ENCODE measurements around the gene HS6ST2.

HS6ST2 gene

GRCh38 chrX:132689612-132690563 is 268.5 kb downstream of the HS6ST2 start:
- Histone ChIP-seq H3K4me3 (ENCODE audit: low read length) (no peak overlapping the region), H3K27me3 (ENCODE audit: insufficient read depth, low read length) (no peaks in the 10 kb centered on the region), H3K9me3 (ENCODE audit: insufficient read depth, low read depth, low read length) (no peaks in the 10 kb centered on the region), H3K27ac (ENCODE audit: low read length) (no peak overlapping the region), H3K9ac (ENCODE audit: low read depth, low read length) (no peak overlapping the region), H3K4me1 (ENCODE audit: insufficient read depth, low read length) (peaks cover 21% of the 10 kb centered on the region), H3K36me3 (ENCODE audit: insufficient read depth, low read depth, low read length) (no peaks in the 10 kb centered on the region)

- Histone ChIP-seq H3K9me3 (ENCODE audit: insufficient read depth, low read depth, low read length) (no peaks in the 10 kb centered on the region), H3K36me3 (ENCODE audit: insufficient read depth, low read depth, low read length) (no peaks in the 10 kb centered on the region), H3K9ac (ENCODE audit: low read depth, low read length) (no peak overlapping the region), H3K27me3 (ENCODE audit: insufficient read depth, low read length) (no peaks in the 10 kb centered on the region), H3K27ac (ENCODE audit: low read length) (no peak overlapping the region), H3K4me1 (ENCODE audit: insufficient read depth, low read length) (peaks cover 12% of the 10 kb centered on the region), H3K4me3 (ENCODE audit: low read length) (no peak overlapping the region)
Observed at GRCh38 chrX:132685276-132685675, 273.2 kb downstream of the HS6ST2 start.

GRCh38 chrX:132677233-132677716 is 281.2 kb downstream of the HS6ST2 start:
- H3K4me3 ChIP-seq (ENCODE audit: low read length): no peak overlapping the region
- H3K27ac ChIP-seq (ENCODE audit: low read length): no peak overlapping the region
- no peak overlapping the region for H3K9ac ChIP-seq (ENCODE audit: low read depth, low read length)
- H3K9me3 ChIP-seq (ENCODE audit: insufficient read depth, low read depth, low read length): no peaks in the 10 kb centered on the region
- H3K4me1 ChIP-seq (ENCODE audit: insufficient read depth, low read length): peaks cover 8% of the 10 kb centered on the region
- H3K27me3 ChIP-seq (ENCODE audit: insufficient read depth, low read length): peaks cover 45% of the 10 kb centered on the region
- no peaks in the 10 kb centered on the region for H3K36me3 ChIP-seq (ENCODE audit: insufficient read depth, low read depth, low read length)

- H3K9me3 ChIP-seq (ENCODE audit: insufficient read depth, low read depth, low read length): no peaks in the 10 kb centered on the region
- no peak overlapping the region for H3K4me3 ChIP-seq (ENCODE audit: low read length)
- H3K27ac ChIP-seq (ENCODE audit: low read length): no peak overlapping the region
- no peaks in the 10 kb centered on the region for H3K36me3 ChIP-seq (ENCODE audit: insufficient read depth, low read depth, low read length)
- H3K9ac ChIP-seq (ENCODE audit: low read depth, low read length): no peak overlapping the region
- peaks cover 12% of the 10 kb centered on the region for H3K4me1 ChIP-seq (ENCODE audit: insufficient read depth, low read length)
- peaks cover 51% of the 10 kb centered on the region for H3K27me3 ChIP-seq (ENCODE audit: insufficient read depth, low read length)
Observed at GRCh38 chrX:132676561-132677186, 281.8 kb downstream of the HS6ST2 start.

GRCh38 chrX:132676102-132676501 is 282.3 kb downstream of the HS6ST2 start:
- Histone ChIP-seq H3K27ac (ENCODE audit: low read length) (no peak overlapping the region), H3K9ac (ENCODE audit: low read depth, low read length) (no peak overlapping the region), H3K36me3 (ENCODE audit: insufficient read depth, low read depth, low read length) (no peaks in the 10 kb centered on the region), H3K4me1 (ENCODE audit: insufficient read depth, low read length) (peaks cover 14% of the 10 kb centered on the region), H3K4me3 (ENCODE audit: low read length) (no peak overlapping the region), H3K9me3 (ENCODE audit: insufficient read depth, low read depth, low read length) (no peaks in the 10 kb centered on the region), H3K27me3 (ENCODE audit: insufficient read depth, low read length) (peaks cover 54% of the 10 kb centered on the region)

- Histone ChIP-seq H3K9me3 (ENCODE audit: insufficient read depth, low read depth, low read length) (no peaks in the 10 kb centered on the region), H3K4me3 (ENCODE audit: low read length) (no peak overlapping the region), H3K27ac (ENCODE audit: low read length) (no peak overlapping the region), H3K27me3 (ENCODE audit: insufficient read depth, low read length) (peaks cover 82% of the 10 kb centered on the region), H3K4me1 (ENCODE audit: insufficient read depth, low read length) (peaks cover 14% of the 10 kb centered on the region), H3K9ac (ENCODE audit: low read depth, low read length) (no peak overlapping the region), H3K36me3 (ENCODE audit: insufficient read depth, low read depth, low read length) (no peaks in the 10 kb centered on the region)
Observed at GRCh38 chrX:132673331-132673730, 285.1 kb downstream of the HS6ST2 start.

- Histone ChIP-seq H3K9ac (ENCODE audit: low read depth, low read length) (no peak overlapping the region), H3K9me3 (ENCODE audit: insufficient read depth, low read depth, low read length) (no peaks in the 10 kb centered on the region), H3K36me3 (ENCODE audit: insufficient read depth, low read depth, low read length) (no peaks in the 10 kb centered on the region), H3K27me3 (ENCODE audit: insufficient read depth, low read length) (peaks cover 95% of the 10 kb centered on the region), H3K4me3 (ENCODE audit: low read length) (no peak overlapping the region), H3K4me1 (ENCODE audit: insufficient read depth, low read length) (peaks cover 14% of the 10 kb centered on the region), H3K27ac (ENCODE audit: low read length) (no peak overlapping the region)
Observed at GRCh38 chrX:132671229-132671641, 287.2 kb downstream of the HS6ST2 start.

GRCh38 chrX:132669142-132669541 is 289.3 kb downstream of the HS6ST2 start:
- peaks cover 78% of the 10 kb centered on the region for H3K27me3 ChIP-seq (ENCODE audit: insufficient read depth, low read length)

GRCh38 chrX:132668178-132668577 is 290.3 kb downstream of the HS6ST2 start:
- peaks cover 69% of the 10 kb centered on the region for H3K27me3 ChIP-seq (ENCODE audit: insufficient read depth, low read length)
- H3K9ac ChIP-seq (ENCODE audit: low read depth, low read length): no peak overlapping the region
- no peak overlapping the region for H3K27ac ChIP-seq (ENCODE audit: low read length)
- no peaks in the 10 kb centered on the region for H3K36me3 ChIP-seq (ENCODE audit: insufficient read depth, low read depth, low read length)
- H3K4me1 ChIP-seq (ENCODE audit: insufficient read depth, low read length): peaks cover 10% of the 10 kb centered on the region
- no peak overlapping the region for H3K4me3 ChIP-seq (ENCODE audit: low read length)
- no peaks in the 10 kb centered on the region for H3K9me3 ChIP-seq (ENCODE audit: insufficient read depth, low read depth, low read length)

More at GRCh38 chrX:132669142-132669541, 289.3 kb downstream of the HS6ST2 start:
- H3K9me3 ChIP-seq (ENCODE audit: insufficient read depth, low read depth, low read length): no peaks in the 10 kb centered on the region
- no peak overlapping the region for H3K9ac ChIP-seq (ENCODE audit: low read depth, low read length)
- H3K36me3 ChIP-seq (ENCODE audit: insufficient read depth, low read depth, low read length): no peaks in the 10 kb centered on the region
- H3K4me3 ChIP-seq (ENCODE audit: low read length): no peak overlapping the region
- H3K27ac ChIP-seq (ENCODE audit: low read length): no peak overlapping the region
- peaks cover 14% of the 10 kb centered on the region for H3K4me1 ChIP-seq (ENCODE audit: insufficient read depth, low read length)

- no peak overlapping the region for H3K9ac ChIP-seq (ENCODE audit: low read depth, low read length)
- H3K4me1 ChIP-seq (ENCODE audit: insufficient read depth, low read length): no peaks in the 10 kb centered on the region
- H3K36me3 ChIP-seq (ENCODE audit: insufficient read depth, low read depth, low read length): no peaks in the 10 kb centered on the region
- no peak overlapping the region for H3K27ac ChIP-seq (ENCODE audit: low read length)
- no peaks in the 10 kb centered on the region for H3K9me3 ChIP-seq (ENCODE audit: insufficient read depth, low read depth, low read length)
- H3K27me3 ChIP-seq (ENCODE audit: insufficient read depth, low read length): peaks cover 46% of the 10 kb centered on the region
- no peak overlapping the region for H3K4me3 ChIP-seq (ENCODE audit: low read length)
Observed at GRCh38 chrX:132665676-132666075, 292.8 kb downstream of the HS6ST2 start.

- no peak overlapping the region for H3K9ac ChIP-seq (ENCODE audit: low read depth, low read length)
- H3K4me3 ChIP-seq (ENCODE audit: low read length): no peak overlapping the region
- no peaks in the 10 kb centered on the region for H3K36me3 ChIP-seq (ENCODE audit: insufficient read depth, low read depth, low read length)
- no peak overlapping the region for H3K27ac ChIP-seq (ENCODE audit: low read length)
- no peaks in the 10 kb centered on the region for H3K4me1 ChIP-seq (ENCODE audit: insufficient read depth, low read length)
- H3K9me3 ChIP-seq (ENCODE audit: insufficient read depth, low read depth, low read length): no peaks in the 10 kb centered on the region
- H3K27me3 ChIP-seq (ENCODE audit: insufficient read depth, low read length): peaks cover 32% of the 10 kb centered on the region
Observed at GRCh38 chrX:132664273-132664672, 294.2 kb downstream of the HS6ST2 start.

- no peaks in the 10 kb centered on the region for H3K4me1 ChIP-seq (ENCODE audit: insufficient read depth, low read length)
- peaks cover 18% of the 10 kb centered on the region for H3K27me3 ChIP-seq (ENCODE audit: insufficient read depth, low read length)
Observed at GRCh38 chrX:132662844-132663243, 295.6 kb downstream of the HS6ST2 start.

More at GRCh38 chrX:132662844-132663243, 295.6 kb downstream of the HS6ST2 start:
- Histone ChIP-seq H3K9ac (ENCODE audit: low read depth, low read length) (no peak overlapping the region), H3K4me3 (ENCODE audit: low read length) (no peak overlapping the region), H3K36me3 (ENCODE audit: insufficient read depth, low read depth, low read length) (no peaks in the 10 kb centered on the region), H3K27ac (ENCODE audit: low read length) (no peak overlapping the region), H3K9me3 (ENCODE audit: insufficient read depth, low read depth, low read length) (no peaks in the 10 kb centered on the region)
